Keratinocyte (primary cell): ENCODE data around the gene LMO7.

ENCODE experiments used
- CTCF ChIP-seq, 3 experiments: IDR thresholded peaks in 1 of 3; conservative IDR thresholded peaks in 1 of 3; optimal IDR thresholded peaks in 1 of 3; 2 replicates in 2 of 3; 3 replicates in 1 of 3; pipeline versions ENCODE3 to v1.5.1; 2011; ENCODE audit warnings: low read length in 3 of 3, mild to moderate bottlenecking in 3 of 3, moderate library complexity in 2 of 3, control low read depth in 1 of 3, inconsistent platforms in 1 of 3; ENCODE audit not compliant: insufficient read depth in 2 of 3; ENCODE audit errors: extremely low read depth in 1 of 3
- EZH2 ChIP-seq: IDR thresholded peaks from one replicate; pipeline ENCODE4 v1.6.1; 2012; ENCODE audit warnings: inconsistent platforms, mild to moderate bottlenecking, low read length, moderate library complexity

DNA sequence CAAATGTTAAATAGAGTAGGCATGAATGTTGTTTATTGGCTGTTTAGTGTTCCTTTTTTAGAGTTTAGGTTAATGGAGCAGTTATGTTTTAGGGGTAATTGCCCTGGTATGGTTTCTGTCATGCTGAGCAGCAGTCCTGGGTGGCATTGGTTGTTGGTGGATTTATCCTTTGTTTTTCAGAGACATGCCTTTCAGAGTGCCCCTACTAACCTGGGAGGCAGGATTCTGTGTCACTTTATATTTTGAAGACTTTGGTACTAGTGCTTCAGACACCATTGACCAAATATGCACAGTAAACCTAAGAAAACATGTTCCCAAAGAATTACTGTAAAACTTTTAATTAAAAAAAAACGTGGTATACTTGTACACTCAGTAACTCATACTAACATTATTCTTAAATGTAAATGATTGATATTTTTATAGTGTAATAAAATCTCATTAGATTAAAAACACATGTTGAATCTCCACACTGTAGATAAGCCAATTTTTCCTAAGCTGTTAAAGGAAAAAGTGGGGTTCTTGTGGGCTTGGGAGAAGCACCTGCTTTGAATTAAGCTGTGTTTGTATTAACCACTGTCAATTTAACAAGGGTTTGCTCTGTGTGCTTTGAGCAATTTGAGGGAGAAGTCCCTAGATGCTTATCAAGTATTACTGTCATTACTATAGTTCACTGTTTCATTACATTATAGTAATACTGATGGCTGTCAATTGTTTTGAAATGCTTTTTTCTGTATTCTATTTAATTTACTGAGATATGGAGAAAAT, 133.2 kb downstream of the LMO7 start:
- TF ChIP-seq CTCF (optimal IDR thresholded peaks at IDR 0.05 in 1 of 3, IDR thresholded peaks at IDR 0.05 in 1 of 3, conservative IDR thresholded peaks at IDR 0.05 in 1 of 3; ENCODE audit: extremely low read depth in 1 of 3, insufficient read depth in 2 of 3, low read length in 3 of 3) (no peak), EZH2 (no peak)
